Thyroid gland (tissue), 4 donors: ENCODE results near the gene PI4K2A.

ENCODE experiments used
- CTCF ChIP-seq, 6 experiments: fragments of 200-600 bp in 3 of 6; fragments of 450-650 bp in 3 of 6; sonication (generic) in 3 of 6; IDR thresholded peaks; one replicate each; pipeline ENCODE4 v1.5.1; 2016 to 2019; ENCODE audit warnings: antibody characterized with exemption in 6 of 6, mild to moderate bottlenecking in 2 of 6, inconsistent platforms in 1 of 6, moderate library complexity in 1 of 6
- POLR2A ChIP-seq, 2 donors: fragments of 450-650 bp; IDR thresholded peaks; one replicate each; pipeline ENCODE4 v1.6.1; 2017; ENCODE audit warnings: antibody characterized with exemption in 2 of 2, mild to moderate bottlenecking in 2 of 2, moderate library complexity in 1 of 2

- TF ChIP-seq POLR2A (IDR thresholded peaks at IDR 0.05) (no peak), CTCF (IDR thresholded peaks at IDR 0.05) (no peak)
Measured at GRCh38 chr10:97703398-97704067, 63.1 kb downstream of the PI4K2A start.
